Neural cell (in vitro differentiated cells): Measurements from ENCODE around the gene LAP3. TPM values are rescaled to one million over a fixed set of nuclear protein-coding genes. Genes with fewer than 3 reads are reported as not detected.

Experiments used
- H2AFZ ChIP-seq: fragments of 200-600, 300-800 bp; sonication (generic), shearing (Covaris generic); 2 replicates; pipeline ENCODE4 v1.6.0; 2014; ENCODE audit warnings: low read depth, mild to moderate bottlenecking, antibody characterized with exemption, low read length, moderate library complexity
- H3F3A ChIP-seq: fragments of 200-600 bp; shearing (Covaris generic); 2 replicates; pipeline ENCODE4 v1.6.1; 2016; ENCODE audit warnings: mild to moderate bottlenecking, moderate library complexity, mixed read lengths, antibody characterized with exemption, low read length; ENCODE audit not compliant: insufficient read depth, poor library complexity, severe bottlenecking
- H3K27ac ChIP-seq: fragments of 200-600, 300-800 bp; sonication (generic), shearing (Covaris generic); 2 replicates; pipeline ENCODE4 v1.5.1; 2014; ENCODE audit warnings: mild to moderate bottlenecking, low read length, moderate library complexity
- H3K27me3 ChIP-seq: fragments of 300-800, 200-600 bp; sonication (generic), shearing (Covaris generic); 2 replicates; pipeline ENCODE4 v1.6.0; 2014; ENCODE audit warnings: mild to moderate bottlenecking, low read depth, low read length, moderate library complexity; ENCODE audit not compliant: insufficient read depth
- H3K36me3 ChIP-seq: fragments of 300-800, 200-600 bp; sonication (generic), shearing (Covaris generic); 2 replicates; pipeline ENCODE4 v1.5.1; 2014; ENCODE audit warnings: mild to moderate bottlenecking, antibody characterized with exemption, low read length, moderate library complexity; ENCODE audit not compliant: insufficient read depth
- H3K4me2 ChIP-seq: fragments of 300-800, 200-600 bp; sonication (generic), shearing (Covaris generic); 2 replicates; pipeline ENCODE4 v1.6.0; 2014; ENCODE audit warnings: mild to moderate bottlenecking, low read length
- H3K4me3 ChIP-seq: fragments of 300-800, 200-600 bp; sonication (generic), shearing (Covaris generic); 2 replicates; pipeline ENCODE4 v1.5.1; 2014; ENCODE audit warnings: mild to moderate bottlenecking, low read length, moderate library complexity
- H3K79me2 ChIP-seq: fragments of 200-600 bp; shearing (Covaris generic); replicated peaks from 2 replicates; pipeline ENCODE4 v1.6.0; 2014; ENCODE audit warnings: mild to moderate bottlenecking, low read length, moderate library complexity; ENCODE audit not compliant: insufficient read depth
- H3K9ac ChIP-seq: fragments of 300-800, 200-600 bp; sonication (generic), shearing (Covaris generic); 2 replicates; pipeline ENCODE4 v1.6.1; 2016; ENCODE audit warnings: mild to moderate bottlenecking, low read length, mixed read lengths
- H3K9me2 ChIP-seq: fragments of 200-600 bp; shearing (Covaris generic); 2 replicates; pipeline ENCODE4 v1.6.1; 2016; ENCODE audit warnings: mild to moderate bottlenecking, low read length, mixed read lengths; ENCODE audit not compliant: insufficient read depth
- H3K9me3 ChIP-seq: fragments of 200-600, 300-800 bp; sonication (generic), shearing (Covaris generic); 2 replicates; pipeline ENCODE4 v1.6.1; 2016; ENCODE audit warnings: mild to moderate bottlenecking, mixed run types, low read length, moderate library complexity, mixed read lengths
- H4K20me1 ChIP-seq: fragments of 200-600 bp; shearing (Covaris generic); 2 replicates; pipeline ENCODE4 v1.6.1; 2016; ENCODE audit warnings: mild to moderate bottlenecking, mixed run types; ENCODE audit not compliant: insufficient read depth
- EP300 ChIP-seq: fragments of 450-650 bp; conservative IDR thresholded peaks from 2 replicates; pipeline ENCODE4 v1.6.1; 2014; ENCODE audit warnings: antibody characterized with exemption, mild to moderate bottlenecking, moderate library complexity; ENCODE audit not compliant: poor library complexity, severe bottlenecking
- EZH2 ChIP-seq: fragments of 200-600, 300-800 bp; shearing (Covaris generic), sonication (generic); IDR thresholded peaks from 2 replicates; pipeline ENCODE4 v1.6.1; 2014; ENCODE audit warnings: antibody characterized with exemption, low read length, borderline replicate concordance, mild to moderate bottlenecking; ENCODE audit not compliant: insufficient read depth, poor library complexity, severe bottlenecking
- MXI1 ChIP-seq: fragments of 450-650 bp; conservative IDR thresholded peaks from 2 replicates; pipeline ENCODE4 v1.6.1; 2014; ENCODE audit warnings: antibody characterized with exemption, mild to moderate bottlenecking; ENCODE audit not compliant: poor library complexity, severe bottlenecking
- POLR2AphosphoS5 ChIP-seq: IDR thresholded peaks from 2 replicates; pipeline ENCODE4 v1.6.1; 2012
- SMC3 ChIP-seq: fragments of 450-650 bp; conservative IDR thresholded peaks from 2 replicates; pipeline ENCODE4 v1.6.1; 2014; ENCODE audit warnings: antibody characterized with exemption, mild to moderate bottlenecking, moderate library complexity; ENCODE audit not compliant: poor library complexity
- polyA plus RNA-seq: library from polyadenylated mRNA; depleted of rRNA; stranded (reverse); fragments of >200 nt; gene quantifications from 2 replicates; pipeline ENCODE4 v1.2.3, GENCODE V29; 2014
- TF ChIP-seq, protein P1 (sequence below): fragments of 450-650 bp; IDR thresholded peaks from 2 replicates; pipeline ENCODE4 v1.5.1; 2014; ENCODE audit warnings: antibody characterized with exemption, mild to moderate bottlenecking, moderate library complexity; ENCODE audit not compliant: poor library complexity, severe bottlenecking
- TF ChIP-seq, protein P2 (sequence below): IDR thresholded peaks from 2 replicates; pipeline ENCODE4 v1.6.1; 2012; ENCODE audit warnings: borderline replicate concordance

Gene LAP3
- polyA plus RNA-seq, 1 donor from 2014 or later = 36.9 TPM

DNA sequence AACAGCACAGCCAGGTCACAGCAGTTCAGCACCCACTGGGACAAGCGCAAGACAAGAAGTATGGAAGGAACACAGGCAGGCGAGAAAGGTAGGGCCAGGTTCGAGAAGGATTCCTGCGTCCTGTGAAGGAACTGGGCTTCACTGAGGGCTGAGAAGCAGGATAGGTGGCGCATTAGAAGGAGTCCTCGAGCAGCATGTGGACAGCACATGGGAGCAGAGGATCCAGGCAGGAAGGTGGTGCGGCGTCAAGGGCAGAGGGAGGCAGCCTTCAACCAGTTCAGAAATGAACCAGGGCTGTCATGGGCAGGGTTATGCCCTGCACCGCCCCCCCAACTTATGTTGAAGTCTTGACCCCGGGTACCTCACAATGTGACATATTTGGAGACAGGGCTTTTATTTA is 30.8 kb upstream of the LAP3 start:
- H3K9me3 ChIP-seq = no peaks in the 10 kb centered on the region
- no peaks in the 10 kb centered on the region for H3K27me3 ChIP-seq
- no peak overlapping the region for H3K4me2 ChIP-seq
- H3K4me3 ChIP-seq = no peak overlapping the region
- no peaks in the 10 kb centered on the region for H4K20me1 ChIP-seq
- H3K9me2 ChIP-seq = no peaks in the 10 kb centered on the region
- H3K36me3 ChIP-seq = no peaks in the 10 kb centered on the region
- H2AFZ ChIP-seq = no peak overlapping the region
- H3F3A ChIP-seq = no peaks in the 10 kb centered on the region
- no peak overlapping the region for H3K27ac ChIP-seq
- no peak overlapping the region for H3K9ac ChIP-seq
- H3K79me2 ChIP-seq = no peaks in the 10 kb centered on the region
- TF ChIP-seq MXI1 = no peak
- no peak for TF ChIP-seq EP300
- no peak for TF ChIP-seq SMC3

DNA sequence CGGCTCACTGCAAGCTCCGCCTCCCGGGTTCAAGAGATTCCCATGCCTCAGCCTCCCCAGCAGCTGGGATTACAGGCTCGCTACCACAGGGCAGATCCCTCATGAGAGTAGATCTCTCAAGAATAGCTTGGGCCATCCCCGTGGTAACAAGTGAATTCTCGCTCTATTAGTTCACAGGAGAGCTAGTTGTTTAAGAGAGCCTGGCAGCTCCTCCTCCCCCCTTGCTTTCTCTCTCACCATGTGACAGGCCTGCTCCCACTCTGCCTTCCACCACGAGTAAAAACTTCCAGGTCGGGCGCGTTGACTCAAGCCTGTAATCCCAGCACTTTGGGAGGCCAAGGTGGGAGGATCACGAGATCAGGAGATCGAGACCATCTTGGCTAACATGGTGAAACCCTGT is 30.3 kb upstream of the LAP3 start:
- H3K9me3 ChIP-seq = no peaks in the 10 kb centered on the region
- no peaks in the 10 kb centered on the region for H4K20me1 ChIP-seq
- H3K27me3 ChIP-seq = no peaks in the 10 kb centered on the region
- H3K9me2 ChIP-seq = no peaks in the 10 kb centered on the region
- no peak overlapping the region for H2AFZ ChIP-seq
- no peak overlapping the region for H3K9ac ChIP-seq
- H3F3A ChIP-seq = no peaks in the 10 kb centered on the region
- no peak overlapping the region for H3K27ac ChIP-seq
- no peak overlapping the region for H3K4me2 ChIP-seq
- no peaks in the 10 kb centered on the region for H3K79me2 ChIP-seq
- H3K36me3 ChIP-seq = no peaks in the 10 kb centered on the region
- no peak overlapping the region for H3K4me3 ChIP-seq
- no peak for TF ChIP-seq SMC3
- TF ChIP-seq, protein P1, sequence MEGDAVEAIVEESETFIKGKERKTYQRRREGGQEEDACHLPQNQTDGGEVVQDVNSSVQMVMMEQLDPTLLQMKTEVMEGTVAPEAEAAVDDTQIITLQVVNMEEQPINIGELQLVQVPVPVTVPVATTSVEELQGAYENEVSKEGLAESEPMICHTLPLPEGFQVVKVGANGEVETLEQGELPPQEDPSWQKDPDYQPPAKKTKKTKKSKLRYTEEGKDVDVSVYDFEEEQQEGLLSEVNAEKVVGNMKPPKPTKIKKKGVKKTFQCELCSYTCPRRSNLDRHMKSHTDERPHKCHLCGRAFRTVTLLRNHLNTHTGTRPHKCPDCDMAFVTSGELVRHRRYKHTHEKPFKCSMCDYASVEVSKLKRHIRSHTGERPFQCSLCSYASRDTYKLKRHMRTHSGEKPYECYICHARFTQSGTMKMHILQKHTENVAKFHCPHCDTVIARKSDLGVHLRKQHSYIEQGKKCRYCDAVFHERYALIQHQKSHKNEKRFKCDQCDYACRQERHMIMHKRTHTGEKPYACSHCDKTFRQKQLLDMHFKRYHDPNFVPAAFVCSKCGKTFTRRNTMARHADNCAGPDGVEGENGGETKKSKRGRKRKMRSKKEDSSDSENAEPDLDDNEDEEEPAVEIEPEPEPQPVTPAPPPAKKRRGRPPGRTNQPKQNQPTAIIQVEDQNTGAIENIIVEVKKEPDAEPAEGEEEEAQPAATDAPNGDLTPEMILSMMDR = no peak
- no peak for TF ChIP-seq EZH2
- TF ChIP-seq EP300 = no peak
- TF ChIP-seq POLR2AphosphoS5 = no peak
- TF ChIP-seq, protein P2, sequence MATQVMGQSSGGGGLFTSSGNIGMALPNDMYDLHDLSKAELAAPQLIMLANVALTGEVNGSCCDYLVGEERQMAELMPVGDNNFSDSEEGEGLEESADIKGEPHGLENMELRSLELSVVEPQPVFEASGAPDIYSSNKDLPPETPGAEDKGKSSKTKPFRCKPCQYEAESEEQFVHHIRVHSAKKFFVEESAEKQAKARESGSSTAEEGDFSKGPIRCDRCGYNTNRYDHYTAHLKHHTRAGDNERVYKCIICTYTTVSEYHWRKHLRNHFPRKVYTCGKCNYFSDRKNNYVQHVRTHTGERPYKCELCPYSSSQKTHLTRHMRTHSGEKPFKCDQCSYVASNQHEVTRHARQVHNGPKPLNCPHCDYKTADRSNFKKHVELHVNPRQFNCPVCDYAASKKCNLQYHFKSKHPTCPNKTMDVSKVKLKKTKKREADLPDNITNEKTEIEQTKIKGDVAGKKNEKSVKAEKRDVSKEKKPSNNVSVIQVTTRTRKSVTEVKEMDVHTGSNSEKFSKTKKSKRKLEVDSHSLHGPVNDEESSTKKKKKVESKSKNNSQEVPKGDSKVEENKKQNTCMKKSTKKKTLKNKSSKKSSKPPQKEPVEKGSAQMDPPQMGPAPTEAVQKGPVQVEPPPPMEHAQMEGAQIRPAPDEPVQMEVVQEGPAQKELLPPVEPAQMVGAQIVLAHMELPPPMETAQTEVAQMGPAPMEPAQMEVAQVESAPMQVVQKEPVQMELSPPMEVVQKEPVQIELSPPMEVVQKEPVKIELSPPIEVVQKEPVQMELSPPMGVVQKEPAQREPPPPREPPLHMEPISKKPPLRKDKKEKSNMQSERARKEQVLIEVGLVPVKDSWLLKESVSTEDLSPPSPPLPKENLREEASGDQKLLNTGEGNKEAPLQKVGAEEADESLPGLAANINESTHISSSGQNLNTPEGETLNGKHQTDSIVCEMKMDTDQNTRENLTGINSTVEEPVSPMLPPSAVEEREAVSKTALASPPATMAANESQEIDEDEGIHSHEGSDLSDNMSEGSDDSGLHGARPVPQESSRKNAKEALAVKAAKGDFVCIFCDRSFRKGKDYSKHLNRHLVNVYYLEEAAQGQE = no peak

DNA sequence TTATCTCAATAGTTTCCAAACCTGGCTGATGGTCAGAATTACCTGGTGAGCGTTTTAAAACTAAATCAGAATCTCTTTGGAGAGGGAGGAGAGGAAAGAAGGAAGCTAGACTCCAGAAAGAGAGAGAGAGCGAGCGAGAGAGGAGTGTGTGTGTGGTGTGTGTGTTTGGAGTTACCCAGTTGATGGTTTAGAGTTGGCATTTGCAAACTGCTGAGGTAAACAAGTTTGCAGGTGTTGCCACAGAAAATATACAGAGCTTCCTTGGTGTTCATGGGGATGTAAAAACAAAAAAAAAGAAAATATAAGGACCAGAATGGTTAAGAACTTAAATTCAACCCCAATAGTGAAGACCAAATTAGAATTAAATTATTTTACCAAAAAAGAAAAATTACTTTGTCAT is 26.4 kb upstream of the LAP3 start:
- Histone ChIP-seq H3K9ac (no peak overlapping the region), H3K27me3 (no peaks in the 10 kb centered on the region), H3F3A (no peaks in the 10 kb centered on the region), H3K36me3 (no peaks in the 10 kb centered on the region), H4K20me1 (no peaks in the 10 kb centered on the region), H3K9me3 (no peaks in the 10 kb centered on the region), H3K4me3 (no peak overlapping the region), H3K4me2 (no peak overlapping the region), H3K27ac (no peak overlapping the region), H3K9me2 (no peaks in the 10 kb centered on the region), H3K79me2 (no peaks in the 10 kb centered on the region), H2AFZ (no peak overlapping the region)
- TF ChIP-seq, protein P1 = no peak
- TF ChIP-seq, protein P2 = no peak
